OCI-LY3 (cell line): ENCODE data around the gene KAT7.

ENCODE experiments used
- CTCF ChIP-seq: fragments of 200-600, 300-600 bp; sonication (generic); IDR thresholded peaks from 2 replicates; pipeline ENCODE4 v1.5.1; 2014; ENCODE audit warnings: antibody characterized with exemption, low read length, low read depth
- EZH2phosphoT487 ChIP-seq: fragments of 200-600 bp; shearing (Covaris generic); IDR thresholded peaks from 2 replicates; pipeline ENCODE4 v1.6.1; 2018; ENCODE audit warnings: antibody characterized with exemption, mixed run types, low read depth

- TF ChIP-seq CTCF = no peak
- TF ChIP-seq EZH2phosphoT487 = no peak
Measured at GRCh38 chr17:49783791-49784190, 4.7 kb upstream of the KAT7 start.
